ENCODE results near the gene GFM2. TPM values are rescaled to one million over a fixed set of nuclear protein-coding genes. Genes with fewer than 3 reads are reported as not detected.

GFM2 gene
- total RNA-seq, 1 donor from 2014 or later = 38.9 TPM

- H4K20me1 ChIP-seq (ENCODE audit: insufficient read depth, low read length) = no peaks in the 10 kb centered on the region
- Mint-ChIP-seq H3K36me3 (ENCODE audit: low read depth, unreplicated experiment) (peaks cover 31% of the 10 kb centered on the region), H3K9me3 (ENCODE audit: unreplicated experiment) (peaks cover 10% of the 10 kb centered on the region), H3K4me1 (ENCODE audit: low read depth, unreplicated experiment) (no peaks in the 10 kb centered on the region), H3K27me3 (ENCODE audit: low read depth, unreplicated experiment) (no peaks in the 10 kb centered on the region), H3K27ac (ENCODE audit: unreplicated experiment) (no peak overlapping the region), H3K4me3 (ENCODE audit: unreplicated experiment) (no peak overlapping the region)
- H3K27ac ChIP-seq (ENCODE audit: low read depth, low read length) = no peak overlapping the region
- no peak overlapping the region for H3K9ac ChIP-seq (ENCODE audit: low read length)
- no peaks in the 10 kb centered on the region for H3K4me1 ChIP-seq (ENCODE audit: insufficient read depth, low read length)
- no peak overlapping the region for H3K4me3 ChIP-seq (ENCODE audit: insufficient read depth, low read depth, low read length)
- H2AFZ ChIP-seq (ENCODE audit: low read depth, low read length) = no peak overlapping the region
- no peak for DNase-seq (ENCODE audit: low read depth)
- TF ChIP-seq CTCF (IDR thresholded peaks at IDR 0.05; ENCODE audit: insufficient read depth, low read depth, low read length) (no peak), EZH2 (IDR thresholded peaks at IDR 0.05; ENCODE audit: insufficient read depth, low read length) (no peak)
- no peaks in the 10 kb centered on the region for H3K36me3 ChIP-seq (ENCODE audit: insufficient read depth, low read length)
- H3K79me2 ChIP-seq (ENCODE audit: insufficient read depth, low read length) = no peaks in the 10 kb centered on the region
- no peak for FAIRE-seq
- no peaks in the 10 kb centered on the region for H3K9me3 ChIP-seq (ENCODE audit: insufficient read depth, low read depth, low read length)
- H3K27me3 ChIP-seq (ENCODE audit: insufficient read depth, low read length) = no peaks in the 10 kb centered on the region
- H3K4me2 ChIP-seq (ENCODE audit: low read length) = no peak overlapping the region
These were observed 20.5 kb upstream of the GFM2 start for GRCh38 chr5:74787424-74787823.

- no peaks in the 10 kb centered on the region for H4K20me1 ChIP-seq (ENCODE audit: insufficient read depth, low read length)
- Mint-ChIP-seq H3K36me3 (ENCODE audit: low read depth, unreplicated experiment) (peaks cover 26% of the 10 kb centered on the region), H3K27ac (ENCODE audit: unreplicated experiment) (no peak overlapping the region), H3K27me3 (ENCODE audit: low read depth, unreplicated experiment) (no peaks in the 10 kb centered on the region), H3K9me3 (ENCODE audit: unreplicated experiment) (peaks cover 10% of the 10 kb centered on the region), H3K4me1 (ENCODE audit: low read depth, unreplicated experiment) (no peaks in the 10 kb centered on the region), H3K4me3 (ENCODE audit: unreplicated experiment) (no peak overlapping the region)
- H3K36me3 ChIP-seq (ENCODE audit: insufficient read depth, low read length) = no peaks in the 10 kb centered on the region
- TF ChIP-seq EZH2 (IDR thresholded peaks at IDR 0.05; ENCODE audit: insufficient read depth, low read length) (no peak), CTCF (IDR thresholded peaks at IDR 0.05; ENCODE audit: insufficient read depth, low read depth, low read length) (no peak)
- H3K4me3 ChIP-seq (ENCODE audit: insufficient read depth, low read depth, low read length) = no peak overlapping the region
- no peak overlapping the region for H2AFZ ChIP-seq (ENCODE audit: low read depth, low read length)
- FAIRE-seq (no peak), DNase-seq (ENCODE audit: low read depth) (no peak)
- no peak overlapping the region for H3K9ac ChIP-seq (ENCODE audit: low read length)
- no peaks in the 10 kb centered on the region for H3K4me1 ChIP-seq (ENCODE audit: insufficient read depth, low read length)
- H3K79me2 ChIP-seq (ENCODE audit: insufficient read depth, low read length) = no peaks in the 10 kb centered on the region
- H3K9me3 ChIP-seq (ENCODE audit: insufficient read depth, low read depth, low read length) = no peaks in the 10 kb centered on the region
- H3K4me2 ChIP-seq (ENCODE audit: low read length) = no peak overlapping the region
- H3K27ac ChIP-seq (ENCODE audit: low read depth, low read length) = no peak overlapping the region
- no peaks in the 10 kb centered on the region for H3K27me3 ChIP-seq (ENCODE audit: insufficient read depth, low read length)
These were observed 19.9 kb upstream of the GFM2 start for GRCh38 chr5:74786851-74787250.

GRCh38 chr5:74778609-74779008 lies 11.7 kb upstream of the GFM2 start:
- no peaks in the 10 kb centered on the region for H3K4me1 ChIP-seq (ENCODE audit: insufficient read depth, low read length)
- Mint-ChIP-seq H3K4me3 (ENCODE audit: unreplicated experiment) (no peak overlapping the region), H3K27me3 (ENCODE audit: low read depth, unreplicated experiment) (no peaks in the 10 kb centered on the region), H3K9me3 (ENCODE audit: unreplicated experiment) (no peaks in the 10 kb centered on the region), H3K27ac (ENCODE audit: unreplicated experiment) (no peak overlapping the region), H3K4me1 (ENCODE audit: low read depth, unreplicated experiment) (no peaks in the 10 kb centered on the region), H3K36me3 (ENCODE audit: low read depth, unreplicated experiment) (peaks cover 2% of the 10 kb centered on the region)
- no peaks in the 10 kb centered on the region for H3K9me3 ChIP-seq (ENCODE audit: insufficient read depth, low read depth, low read length)
- H3K36me3 ChIP-seq (ENCODE audit: insufficient read depth, low read length) = peaks cover 28% of the 10 kb centered on the region
- no peaks in the 10 kb centered on the region for H4K20me1 ChIP-seq (ENCODE audit: insufficient read depth, low read length)
- FAIRE-seq = peak; percentile 20
- no peak overlapping the region for H3K9ac ChIP-seq (ENCODE audit: low read length)
- no peaks in the 10 kb centered on the region for H3K27me3 ChIP-seq (ENCODE audit: insufficient read depth, low read length)
- H3K79me2 ChIP-seq (ENCODE audit: insufficient read depth, low read length) = no peaks in the 10 kb centered on the region
- TF ChIP-seq EZH2 (IDR thresholded peaks at IDR 0.05; ENCODE audit: insufficient read depth, low read length) (no peak), CTCF (IDR thresholded peaks at IDR 0.05; ENCODE audit: insufficient read depth, low read depth, low read length) (no peak)
- no peak overlapping the region for H3K4me2 ChIP-seq (ENCODE audit: low read length)
- H3K4me3 ChIP-seq (ENCODE audit: insufficient read depth, low read depth, low read length) = no peak overlapping the region
- H2AFZ ChIP-seq (ENCODE audit: low read depth, low read length) = no peak overlapping the region
- H3K27ac ChIP-seq (ENCODE audit: low read depth, low read length) = no peak overlapping the region
- DNase-seq (ENCODE audit: low read depth) = no peak

Measured in astrocyte (in vitro differentiated cells and primary cell).